H1 (cell line): ENCODE results near the gene MRPL52. TPM values are rescaled to one million over a fixed set of nuclear protein-coding genes. Genes with fewer than 3 reads are reported as not detected.

Experiments
- CTCF ChIA-PET: fragments of 300-600 bp; sonication (Branson Sonifier 250); formaldehyde crosslinking; loops from one replicate; lab custom pipeline; 2021; ENCODE audit not compliant: partially characterized antibody; lab: Charles Lee
- POLR2A ChIA-PET: fragments of 300-600 bp; sonication (Branson Sonifier 250); formaldehyde crosslinking; loops from one replicate; lab custom pipeline; 2021; ENCODE audit warnings: inconsistent platforms; ENCODE audit not compliant: partially characterized antibody; lab: Charles Lee
- DNase-seq, 2 experiments: peaks; one replicate each; pipeline versions ENCODE4 v3.0.0 to v3.0.0-alpha.2; 2010 to 2022; ENCODE audit warnings: low spot score in 2 of 2, low read depth in 1 of 2, mixed read lengths in 1 of 2
- FAIRE-seq: peaks from 2 replicates; lab custom pipeline; 2011; peaks lifted over from hg19 to GRCh38; lab: Jason Lieb, UNC
- H2AFZ ChIP-seq: 2 replicates; pipeline ENCODE4 v1.8.1; 2012; ENCODE audit warnings: low read length, inconsistent platforms
- H2AK5ac ChIP-seq: 2 replicates; pipeline ENCODE4 v1.6.1; 2013; ENCODE audit warnings: low read depth, low read length
- H2BK120ac ChIP-seq: replicated peaks from 2 replicates; pipeline ENCODE3; 2013; ENCODE audit warnings: low read depth, low read length, inconsistent platforms
- H2BK12ac ChIP-seq: 2 replicates; pipeline ENCODE4 v1.6.1; 2013; ENCODE audit warnings: low read depth, low read length
- H2BK15ac ChIP-seq: 2 replicates; pipeline ENCODE4 v1.6.1; 2013; ENCODE audit warnings: low read length
- H2BK20ac ChIP-seq: 2 replicates; pipeline ENCODE4 v1.6.1; 2013; ENCODE audit warnings: low read length
- H2BK5ac ChIP-seq: 2 replicates; pipeline ENCODE4 v1.6.1; 2013; ENCODE audit warnings: low read depth, low read length
- H3K14ac ChIP-seq: 2 replicates; pipeline ENCODE4 v1.6.1; 2013; ENCODE audit warnings: inconsistent platforms; ENCODE audit not compliant: insufficient read length
- H3K18ac ChIP-seq: 2 replicates; pipeline ENCODE4 v1.6.1; 2013; ENCODE audit warnings: low read length; ENCODE audit errors: extremely low read depth
- H3K23ac ChIP-seq: 2 replicates; pipeline ENCODE4 v1.6.1; 2013; ENCODE audit warnings: inconsistent platforms; ENCODE audit not compliant: insufficient read length
- H3K23me2 ChIP-seq: 2 replicates; pipeline ENCODE4 v1.6.1; 2013; ENCODE audit warnings: low read depth, low read length
- H3K27ac ChIP-seq: 2 replicates; pipeline ENCODE4 v1.6.1; 2011; ENCODE audit warnings: low read depth, low read length, inconsistent platforms
- H3K27me3 ChIP-seq, 4 experiments: replicated peaks in 1 of 4; 1 replicate in 1 of 4; 2 replicates in 3 of 4; pipeline versions ENCODE4 v1.6.1 to v1.8.1; 2011 to 2013; ENCODE audit warnings: low read length in 3 of 4, mild to moderate bottlenecking in 3 of 4, inconsistent platforms in 2 of 4, mixed read lengths in 2 of 4, moderate library complexity in 1 of 4; ENCODE audit not compliant: control insufficient read depth in 3 of 4, insufficient read depth in 3 of 4; ENCODE audit errors: extremely low read depth in 1 of 4
- H3K36me3 ChIP-seq, 4 experiments: 2 replicates each; pipeline versions ENCODE4 v1.6.1 to v1.8.1; 2011 to 2013; ENCODE audit warnings: mild to moderate bottlenecking in 4 of 4, low read length in 3 of 4, moderate library complexity in 2 of 4, control low read depth in 1 of 4, inconsistent platforms in 1 of 4; ENCODE audit not compliant: insufficient read depth in 4 of 4, control insufficient read depth in 2 of 4
- H3K4ac ChIP-seq: replicated peaks from 2 replicates; pipeline ENCODE3; 2013; ENCODE audit warnings: low read length, low read depth, mixed read lengths, inconsistent platforms; ENCODE audit not compliant: insufficient read length
- H3K4me1 ChIP-seq, 4 experiments: replicated peaks in 1 of 4; 1 replicate in 1 of 4; 2 replicates in 3 of 4; pipeline versions ENCODE4 v1.6.1 to v1.8.1; 2011 to 2013; ENCODE audit warnings: low read length in 3 of 4, inconsistent platforms in 2 of 4, mixed read lengths in 1 of 4; ENCODE audit not compliant: insufficient read depth in 4 of 4, control insufficient read depth in 3 of 4
- H3K4me2 ChIP-seq, 2 experiments: 2 replicates each; pipeline versions ENCODE4 v1.6.1 to v1.8.1; 2011 to 2013; ENCODE audit warnings: low read depth in 2 of 2, low read length in 2 of 2, control low read depth in 1 of 2, inconsistent platforms in 1 of 2, mild to moderate bottlenecking in 1 of 2; ENCODE audit not compliant: insufficient read depth in 1 of 2
- H3K4me3 ChIP-seq, 4 experiments: fragments of 200-600, 300-600 bp in 1 of 4; sonication (generic), shearing (Covaris generic), sonication (Bioruptor Twin) in 1 of 4; 2 replicates each; pipeline versions ENCODE4 v1.5.1 to v1.8.1; 2011 to 2016; ENCODE audit warnings: low read length in 4 of 4, low read depth in 3 of 4, control low read depth in 2 of 4, inconsistent platforms in 2 of 4, mild to moderate bottlenecking in 2 of 4, mixed read lengths in 1 of 4, moderate library complexity in 1 of 4; ENCODE audit not compliant: insufficient read depth in 2 of 4; ENCODE audit errors: extremely low read depth in 1 of 4
- H3K56ac ChIP-seq: replicated peaks from 2 replicates; pipeline ENCODE3; 2013; ENCODE audit warnings: low read depth, mild to moderate bottlenecking, mixed read lengths, low read length, inconsistent platforms; ENCODE audit not compliant: insufficient read length
- H3K79me1 ChIP-seq: 2 replicates; pipeline ENCODE4 v1.6.1; 2013; ENCODE audit warnings: low read depth, low read length, control low read depth
- H3K79me2 ChIP-seq, 2 experiments: 2 replicates each; pipeline versions ENCODE4 v1.6.1 to v1.8.1; 2012 to 2013; ENCODE audit warnings: low read length in 2 of 2, mild to moderate bottlenecking in 2 of 2, inconsistent platforms in 1 of 2; ENCODE audit not compliant: insufficient read depth in 2 of 2, control insufficient read depth in 1 of 2
- H3K9ac ChIP-seq, 4 experiments: replicated peaks in 1 of 4; 1 replicate in 1 of 4; 2 replicates in 3 of 4; pipeline versions ENCODE4 v1.6.1 to v1.8.1; 2011 to 2013; ENCODE audit warnings: low read depth in 3 of 4, low read length in 3 of 4, control low read depth in 2 of 4, mild to moderate bottlenecking in 2 of 4, moderate library complexity in 2 of 4, inconsistent platforms in 1 of 4; ENCODE audit errors: extremely low read depth in 1 of 4
- H3K9me3 ChIP-seq, 2 experiments: 2 replicates each; pipeline versions ENCODE4 v1.6.1 to v1.8.1; 2012 to 2013; ENCODE audit warnings: mild to moderate bottlenecking in 2 of 2, moderate library complexity in 2 of 2, control low read depth in 1 of 2, inconsistent platforms in 1 of 2, low read depth in 1 of 2, low read length in 1 of 2, mixed read lengths in 1 of 2; ENCODE audit not compliant: insufficient read depth in 2 of 2
- H4K20me1 ChIP-seq, 2 experiments: replicated peaks in 1 of 2; 2 replicates each; pipeline versions ENCODE3 to v1.8.1; 2011 to 2013; ENCODE audit warnings: inconsistent platforms in 2 of 2, low read length in 2 of 2, mild to moderate bottlenecking in 1 of 2; ENCODE audit not compliant: insufficient read depth in 2 of 2, control insufficient read depth in 1 of 2
- H4K5ac ChIP-seq: 2 replicates; pipeline ENCODE4 v1.6.1; 2013; ENCODE audit warnings: low read length, low read depth, mixed read lengths, inconsistent platforms; ENCODE audit not compliant: insufficient read length
- H4K8ac ChIP-seq: 2 replicates; pipeline ENCODE4 v1.8.0; 2013; ENCODE audit warnings: mild to moderate bottlenecking, moderate library complexity, low read length, inconsistent platforms; ENCODE audit not compliant: insufficient read depth; ENCODE audit errors: extremely low read depth
- H4K91ac ChIP-seq: replicated peaks from 2 replicates; pipeline ENCODE3; 2013; ENCODE audit warnings: low read length, mixed read lengths, inconsistent platforms; ENCODE audit not compliant: insufficient read length
- ATF3 ChIP-seq: IDR thresholded peaks from 2 replicates; pipeline ENCODE4 v1.6.1; 2011; ENCODE audit warnings: low read depth, mild to moderate bottlenecking, low read length; ENCODE audit not compliant: insufficient read depth
- CEBPB ChIP-seq: IDR thresholded peaks from 2 replicates; pipeline ENCODE4 v1.6.1; 2012; ENCODE audit warnings: low read depth, low read length
- E2F6 ChIP-seq: IDR thresholded peaks from 2 replicates; pipeline ENCODE4 v1.6.1; 2012; ENCODE audit warnings: inconsistent platforms
- EP300 ChIP-seq, 2 experiments: IDR thresholded peaks; 1 replicate in 1 of 2; 2 replicates in 1 of 2; pipeline ENCODE4 v1.6.1; 2011 to 2012; ENCODE audit warnings: low read depth in 2 of 2, low read length in 2 of 2, mild to moderate bottlenecking in 2 of 2, borderline replicate concordance in 1 of 2, inconsistent platforms in 1 of 2, moderate library complexity in 1 of 2
- FOSL1 ChIP-seq: IDR thresholded peaks from 2 replicates; pipeline ENCODE4 v1.6.1; 2011; ENCODE audit warnings: mild to moderate bottlenecking, low read depth, low read length, moderate library complexity; ENCODE audit not compliant: insufficient read depth
- PHF8 ChIP-seq: fragments of 200-600 bp; sonication (generic); conservative IDR thresholded peaks from 2 replicates; pipeline ENCODE4 v1.7.1; 2012; ENCODE audit warnings: low read depth, mild to moderate bottlenecking, inconsistent platforms, low read length, moderate library complexity
- SUZ12 ChIP-seq: fragments of 200-600 bp; sonication (generic); IDR thresholded peaks from 2 replicates; pipeline ENCODE4 v1.6.1; 2012; ENCODE audit warnings: mild to moderate bottlenecking, inconsistent platforms, low read length, moderate library complexity, mixed read lengths
- TAF7 ChIP-seq: optimal IDR thresholded peaks from 2 replicates; pipeline ENCODE3; 2011; ENCODE audit warnings: low read depth, mild to moderate bottlenecking, inconsistent platforms, low read length, moderate library complexity, borderline replicate concordance
- TBP ChIP-seq: IDR thresholded peaks from 2 replicates; pipeline ENCODE4 v1.6.1; 2011; ENCODE audit warnings: low read depth, low read length, improper control_type of control experiment
- WGBS, 2 experiments: shearing (Covaris generic) in 1 of 2; methylation state at CpG; one replicate each; pipeline versions ENCODE4 v1.1.6 to v1.1.7; 2013 to 2015; ENCODE audit warnings: low lambda C conversion rate in 2 of 2, mixed read lengths in 2 of 2, inconsistent platforms in 1 of 2, low coverage in 1 of 2, missing lambda C conversion rate in 1 of 2; ENCODE audit not compliant: insufficient replicate concordance in 2 of 2, insufficient coverage in 1 of 2, insufficient read length in 1 of 2; ENCODE audit errors: extremely low coverage in 1 of 2, missing lambda C conversion rate in 1 of 2; 5-methylcytosine and 5-hydroxymethylcytosine counted together
- polyA plus RNA-seq, 7 experiments: library from polyadenylated mRNA; depleted of rRNA in 3 of 7; stranded (reverse) in 5 of 7; unstranded in 2 of 7; fragments of >200 nt in 5 of 7; fragments of 200-250 nt in 2 of 7; gene quantifications; 1 replicate in 5 of 7; 2 replicates in 1 of 7; 4 replicates in 1 of 7; pipeline versions ENCODE4 v1.2.1 to v1.2.3, GENCODE V29; 2011 to 2013; ENCODE audit warnings: missing spikeins in 2 of 7, mixed read lengths in 2 of 7
- total RNA-seq: library from RNA; stranded (reverse); fragmentation: NEBNext Ultra II Directional; extraction: Animal tissue kit (Norgen Biotek cat#: 25700); gene quantifications from 2 replicates; pipeline ENCODE4 v1.2.1, GENCODE V29; 2021

Gene MRPL52
- total and polyA plus RNA-seq, 2 of the 8 experiments (the other 6 are each of a cell fraction or from before 2014, with no cell fraction given), result 70.5 to 176 TPM

GRCh38 chr14:22882064-22882463, 52.4 kb downstream of the MRPL52 start:
- H3K56ac ChIP-seq, result no peak overlapping the region
- no peaks in the 10 kb centered on the region for H3K79me1 ChIP-seq
- H2BK120ac ChIP-seq, result no peak overlapping the region
- H4K8ac ChIP-seq, result no peak overlapping the region
- H3K27ac ChIP-seq, result no peak overlapping the region
- H3K18ac ChIP-seq, result no peak overlapping the region
- H2AK5ac ChIP-seq, result no peak overlapping the region
- 81% methylated on average over 7 of the region's 7 CpGs; no CpG with 5 or more reads in 1 of the 2 experiments for WGBS, 2 experiments
- no peak overlapping the region for H3K23ac ChIP-seq
- ChIA-PET POLR2A (interaction anchor here (1.1 to 7.2 kb wide), 10 partner anchors 8 to 108 kb away, joined by 3 to 54 read pairs (median 12); partner anchors contain the start of genes LRP10, PRMT5 and RBM23), CTCF (interaction anchor here (0.6 to 56.0 kb wide), 15 partner anchors 10 to 317 kb away, joined by 3 to 1562 read pairs (median 4); partner anchors contain the start of genes LRP10, MMP14, MRPL52 and SLC7A7)
- H2AFZ ChIP-seq, result no peak overlapping the region
- H3K4me1 ChIP-seq, result peaks cover 7 to 21% (median 11%) of the 10 kb centered on the region in 4 experiments
- no peaks in the 10 kb centered on the region for H3K9me3 ChIP-seq
- 0 out of 2 replicates have a peak overlapping the region, but pooled peaks have one; percentile 43 for H2BK12ac ChIP-seq
- 0 out of 7 replicates have a peak overlapping the region, but pooled peaks of 1 of the 4 experiments have one; percentile 24 for H3K9ac ChIP-seq
- H3K27me3 ChIP-seq, result peaks cover 0 to 17% (median 11%) of the 10 kb centered on the region in 4 experiments; a peak in 6 of 7 replicates
- H2BK20ac ChIP-seq, result 0 out of 2 replicates have a peak overlapping the region, but pooled peaks have one; percentile 48
- no peak overlapping the region for H4K91ac ChIP-seq
- H2BK15ac ChIP-seq, result no peak overlapping the region; the same call in 1 of the 2 replicates
- H3K23me2 ChIP-seq, result peaks cover 14% of the 10 kb centered on the region
- FAIRE-seq (no peak), DNase-seq (no peak)
- 0 out of 8 replicates have a peak overlapping the region, but pooled peaks of 1 of the 4 experiments have one; percentile 55 for H3K4me3 ChIP-seq
- no peaks in the 10 kb centered on the region; a peak in 1 of 8 replicates for H3K36me3 ChIP-seq
- no peak overlapping the region for H3K4ac ChIP-seq
- no peaks in the 10 kb centered on the region for H3K79me2 ChIP-seq
- H3K14ac ChIP-seq, result no peak overlapping the region
- H4K20me1 ChIP-seq, result no peaks in the 10 kb centered on the region
- peak overlapping the region in 1 of 2 experiments; percentile 75; a peak in 1 of 4 replicates for H3K4me2 ChIP-seq
- H4K5ac ChIP-seq, result no peak overlapping the region
- H2BK5ac ChIP-seq, result peak overlapping the region; percentile 60; the same call in 1 of the 2 replicates
- TF ChIP-seq ATF3, result no peak
- no peak for TF ChIP-seq PHF8
- TF ChIP-seq CEBPB, result no peak
- TF ChIP-seq SUZ12, result no peak
- no peak for TF ChIP-seq TBP
- no peak for TF ChIP-seq FOSL1
- TF ChIP-seq TAF7, result no peak
- no peak for TF ChIP-seq E2F6
- TF ChIP-seq EP300 (IDR thresholded peaks at IDR 0.05; ENCODE audit: borderline replicate concordance in 1 of 2, low read depth in 2 of 2, low read length in 2 of 2), result no peak
